ENCODE data around the gene FUT1.
"Not testable (repeated sequence)": the region's sequence is repeated elsewhere in the genome, so short reads cannot be mapped to it uniquely, and the experiment has no call there.

FUT1 gene

GRCh38 chr19:48795685-48796070, 43.2 kb upstream of the FUT1 start:
- peak; percentile 40 for DNase-seq
- Histone ChIP-seq H3K36me3 (peaks cover 9% of the 10 kb centered on the region), H3K9me3 (ENCODE audit: severe bottlenecking) (no peaks in the 10 kb centered on the region), H3K27ac (peak overlapping the region; percentile 53), H3K27me3 (ENCODE audit: insufficient read depth, low read depth, severe bottlenecking) (no peaks in the 10 kb centered on the region), H3K4me3 (ENCODE audit: low read depth, low read length) (no peak overlapping the region)
- no peak for TF ChIP-seq CTCF (IDR thresholded peaks at IDR 0.05; ENCODE audit: low read depth, low read length)

GRCh38 chr19:48795055-48795684, 42.7 kb upstream of the FUT1 start:
- no peaks in the 10 kb centered on the region for H3K27me3 ChIP-seq (ENCODE audit: insufficient read depth, low read depth, severe bottlenecking)
- TF ChIP-seq CTCF (IDR thresholded peaks at IDR 0.05; ENCODE audit: low read depth, low read length) = peak; percentile 80
- H3K4me3 ChIP-seq (ENCODE audit: low read depth, low read length) = peak overlapping the region; percentile 49
- H3K9me3 ChIP-seq (ENCODE audit: severe bottlenecking) = no peaks in the 10 kb centered on the region
- H3K27ac ChIP-seq = peak overlapping the region; percentile 53
- peaks cover 9% of the 10 kb centered on the region for H3K36me3 ChIP-seq
- DNase-seq = peak; percentile 94

- Histone ChIP-seq H3K27ac (no peak overlapping the region), H3K27me3 (ENCODE audit: insufficient read depth, low read depth, severe bottlenecking) (no peaks in the 10 kb centered on the region)
- TF ChIP-seq CTCF (IDR thresholded peaks at IDR 0.05; ENCODE audit: low read depth, low read length) = no peak
Observed at GRCh38 chr19:48794291-48794690, 41.9 kb upstream of the FUT1 start.

GRCh38 chr19:48793271-48793670, 40.8 kb upstream of the FUT1 start:
- no peaks in the 10 kb centered on the region for H3K9me3 ChIP-seq (ENCODE audit: severe bottlenecking)
- no peaks in the 10 kb centered on the region for H3K27me3 ChIP-seq (ENCODE audit: insufficient read depth, low read depth, severe bottlenecking)
- no peak overlapping the region for H3K27ac ChIP-seq
- no peak overlapping the region for H3K4me3 ChIP-seq (ENCODE audit: low read depth, low read length)
- TF ChIP-seq CTCF (IDR thresholded peaks at IDR 0.05; ENCODE audit: low read depth, low read length) = no peak
- peaks cover 9% of the 10 kb centered on the region for H3K36me3 ChIP-seq
- peak; percentile 46 for DNase-seq

More at GRCh38 chr19:48794291-48794690, 41.9 kb upstream of the FUT1 start:
- no peak overlapping the region for H3K4me3 ChIP-seq (ENCODE audit: low read depth, low read length)
- H3K36me3 ChIP-seq = peaks cover 9% of the 10 kb centered on the region
- no peaks in the 10 kb centered on the region for H3K9me3 ChIP-seq (ENCODE audit: severe bottlenecking)
- DNase-seq = no peak

GRCh38 chr19:48787331-48787730, 34.9 kb upstream of the FUT1 start:
- not testable (repeated sequence) for H3K27ac ChIP-seq; H3K27me3 ChIP-seq (ENCODE audit: insufficient read depth, low read depth, severe bottlenecking); DNase-seq; H3K9me3 ChIP-seq (ENCODE audit: severe bottlenecking); H3K36me3 ChIP-seq; H3K4me3 ChIP-seq (ENCODE audit: low read depth, low read length)

GRCh38 chr19:48786422-48786821, 34.0 kb upstream of the FUT1 start:
- not testable (repeated sequence) for H3K36me3 ChIP-seq; H3K27me3 ChIP-seq (ENCODE audit: insufficient read depth, low read depth, severe bottlenecking); H3K27ac ChIP-seq; H3K4me3 ChIP-seq (ENCODE audit: low read depth, low read length); H3K9me3 ChIP-seq (ENCODE audit: severe bottlenecking); DNase-seq

- DNase-seq = no peak
- Histone ChIP-seq H3K27me3 (ENCODE audit: insufficient read depth, low read depth, severe bottlenecking) (no peaks in the 10 kb centered on the region), H3K27ac (no peak overlapping the region), H3K4me3 (ENCODE audit: low read depth, low read length) (no peak overlapping the region), H3K9me3 (ENCODE audit: severe bottlenecking) (no peaks in the 10 kb centered on the region), H3K36me3 (no peaks in the 10 kb centered on the region)
- TF ChIP-seq CTCF (IDR thresholded peaks at IDR 0.05; ENCODE audit: low read depth, low read length) = no peak
Observed at GRCh38 chr19:48784527-48784926, 32.1 kb upstream of the FUT1 start.
